Activated T-cell treated with anti-CD3 and anti-CD28 coated beads for 48 hours (primary cell): ENCODE data around the gene MUC13.

Experiments used
- DNase-seq: peaks from one replicate; pipeline ENCODE4 v3.0.0-alpha.2; 2020; ENCODE audit warnings: low read depth

MUC13 gene

DNA sequence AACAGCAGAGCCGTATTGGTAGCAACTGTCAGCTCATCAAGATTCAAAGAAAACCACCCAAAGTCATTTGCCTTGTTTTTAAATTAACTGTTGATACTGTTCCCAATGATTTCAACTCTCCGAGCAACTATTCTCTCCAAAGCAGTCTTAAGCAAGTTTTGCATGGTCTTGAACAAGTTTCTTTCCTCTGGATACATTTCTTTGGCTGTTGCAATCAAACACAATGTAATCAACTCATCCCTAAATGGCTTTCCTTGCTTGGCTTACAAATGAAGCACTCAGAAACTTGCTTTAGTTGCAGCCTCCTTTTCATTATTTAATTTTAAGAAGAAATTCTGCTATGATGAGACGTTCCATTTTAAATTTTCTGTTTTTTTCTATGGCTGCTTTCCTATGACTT lies 15.5 kb upstream of the MUC13 start:
- no peak for DNase-seq

DNA sequence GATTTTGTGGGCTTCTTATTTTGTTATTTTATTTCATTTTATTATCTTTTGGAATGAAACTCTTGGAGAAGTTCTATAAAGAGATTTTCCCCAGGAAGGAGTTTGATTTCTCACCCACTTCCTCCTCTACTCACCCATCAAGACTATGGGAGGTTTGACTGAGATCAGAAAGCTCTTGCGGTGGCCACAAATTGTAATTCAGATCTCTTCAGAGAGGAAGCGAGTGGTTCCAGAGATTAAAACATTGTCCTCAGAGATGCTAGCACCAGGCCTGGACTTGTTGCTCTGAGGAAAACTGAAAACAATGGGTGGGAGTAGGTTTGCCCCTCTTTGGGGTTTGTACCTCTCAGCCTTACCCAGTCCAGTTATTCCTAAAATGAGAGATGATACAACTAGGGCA lies 8.1 kb upstream of the MUC13 start:
- no peak for DNase-seq

DNA sequence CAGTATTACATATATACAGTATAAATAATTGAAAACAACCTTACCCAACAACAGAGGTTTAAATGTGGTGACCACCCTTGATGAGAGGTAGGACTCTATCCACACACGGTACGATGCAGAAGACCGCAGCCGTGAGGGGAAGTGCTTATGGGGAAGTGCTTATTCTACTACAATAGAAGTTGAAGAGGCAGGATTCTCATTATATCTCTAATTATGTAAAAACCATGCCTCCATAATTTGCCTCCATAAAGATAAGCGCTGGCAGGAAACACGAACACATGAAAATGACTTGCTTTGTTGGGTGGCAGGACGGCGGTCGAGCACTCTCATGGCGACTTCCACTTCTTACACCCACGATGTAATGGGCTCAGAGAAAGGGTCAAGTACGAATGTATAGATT lies 7.2 kb upstream of the MUC13 start:
- no peak for DNase-seq

DNA sequence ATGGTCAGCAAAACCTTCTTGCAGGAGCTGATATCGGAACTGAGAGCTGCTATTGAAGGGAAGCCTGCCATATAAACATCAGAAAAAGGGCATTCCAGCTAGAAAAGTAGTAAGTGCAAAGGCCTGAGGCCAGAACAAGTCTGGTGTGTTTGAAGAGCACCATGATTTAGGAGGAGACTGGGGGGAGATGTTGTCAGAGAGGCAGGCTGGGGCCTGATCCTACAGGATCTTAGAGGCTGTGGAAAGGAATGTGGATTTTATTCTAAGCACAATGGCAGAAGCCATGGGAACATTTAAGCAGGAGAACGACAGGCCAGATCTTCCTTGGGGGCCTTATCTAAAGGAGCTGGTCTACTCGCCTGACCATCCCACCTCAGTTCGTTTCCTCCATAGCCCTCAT lies 5.1 kb upstream of the MUC13 start:
- DNase-seq, result no peak

DNA sequence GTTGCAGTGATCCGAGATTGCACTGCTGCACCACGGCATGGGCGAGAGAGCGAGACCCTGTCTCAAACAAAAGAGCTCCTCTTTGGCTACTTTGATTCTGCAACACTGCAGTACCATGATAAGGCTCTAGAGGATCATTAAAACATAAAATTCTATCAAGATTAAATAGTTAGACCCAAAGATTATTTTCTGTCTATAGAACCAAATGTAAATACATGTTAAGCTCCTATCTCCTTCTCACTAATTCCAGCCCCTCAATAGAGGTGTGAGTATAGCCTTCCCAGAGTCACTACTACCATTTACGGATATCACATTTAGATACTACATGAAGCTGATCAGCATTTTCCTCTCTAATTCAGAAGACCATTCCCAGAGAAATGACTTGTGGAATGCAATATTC lies 4.3 kb upstream of the MUC13 start:
- DNase-seq, result no peak

DNA sequence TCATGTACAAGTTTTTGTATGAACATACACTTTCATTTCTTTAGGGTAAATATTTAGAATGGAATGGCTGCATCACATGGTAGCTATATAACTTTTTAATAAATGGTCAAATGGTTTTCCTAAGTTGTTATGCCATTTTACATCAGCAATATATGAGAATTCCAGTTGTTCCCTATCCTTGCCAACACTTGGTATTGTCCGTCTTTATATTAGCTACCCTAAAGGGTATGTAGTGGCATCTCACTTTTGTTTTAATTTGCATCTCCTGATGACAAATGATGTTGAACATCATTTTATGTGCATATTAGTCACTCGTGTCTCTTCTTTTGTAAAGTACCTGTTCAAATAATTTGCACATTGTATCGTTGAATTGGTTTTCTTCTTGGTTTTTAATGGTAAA lies 2.5 kb upstream of the MUC13 start:
- DNase-seq, result no peak

DNA sequence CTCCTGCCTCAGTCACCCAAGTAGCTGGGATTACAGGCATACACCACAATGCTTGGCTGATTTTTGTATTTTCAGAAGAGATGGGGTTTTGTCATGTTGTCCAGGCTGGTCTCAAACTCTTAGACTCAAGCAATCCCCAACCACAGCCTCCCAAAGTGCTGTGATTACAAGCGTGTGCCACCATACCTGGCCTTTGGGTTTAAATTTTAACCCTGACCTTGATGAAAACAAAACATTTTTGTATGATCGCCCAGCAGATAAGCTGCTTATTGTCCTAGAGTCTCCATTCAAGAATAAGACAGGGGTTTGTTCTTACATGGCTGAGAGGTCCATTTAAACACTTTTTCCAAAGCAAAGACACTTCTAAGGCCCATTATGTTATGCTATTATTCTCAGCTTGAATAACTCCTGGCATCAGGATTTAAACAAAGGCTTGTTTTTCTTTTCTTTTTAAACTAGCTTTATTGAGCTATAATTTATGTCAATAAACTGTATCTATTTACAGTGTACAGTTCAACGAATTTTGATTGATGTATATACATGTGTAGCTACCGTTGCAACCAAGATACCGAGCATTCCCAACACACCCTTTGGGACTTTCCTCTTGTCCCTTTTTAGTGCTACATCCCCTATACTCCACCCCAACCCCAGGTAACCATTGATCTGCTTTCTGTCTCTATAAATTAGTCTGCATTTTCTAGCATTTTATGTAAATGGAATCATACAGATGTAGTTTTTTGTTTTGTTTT lies 1.4 kb upstream of the MUC13 start:
- no peak for DNase-seq

DNA sequence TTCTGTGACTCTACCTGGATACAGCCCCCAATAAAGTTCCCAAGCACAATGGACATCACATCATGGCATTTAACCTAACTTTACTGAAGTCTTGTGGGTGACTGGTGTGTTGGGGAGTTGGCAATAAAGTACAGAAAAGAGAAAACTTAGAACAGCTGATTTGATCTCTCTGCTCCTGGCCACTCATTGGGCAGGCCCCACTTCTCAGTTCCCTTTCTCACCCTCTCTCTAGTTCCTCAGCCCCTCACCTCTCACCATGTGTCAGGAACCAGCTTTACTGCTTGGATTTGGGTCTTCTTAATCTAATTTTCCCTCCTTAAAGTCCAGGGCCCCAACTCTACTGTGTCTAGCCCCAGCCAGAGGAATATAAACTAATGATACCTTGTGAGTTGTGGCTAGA lies 713 bp upstream of the MUC13 start:
- no peak for DNase-seq

DNA sequence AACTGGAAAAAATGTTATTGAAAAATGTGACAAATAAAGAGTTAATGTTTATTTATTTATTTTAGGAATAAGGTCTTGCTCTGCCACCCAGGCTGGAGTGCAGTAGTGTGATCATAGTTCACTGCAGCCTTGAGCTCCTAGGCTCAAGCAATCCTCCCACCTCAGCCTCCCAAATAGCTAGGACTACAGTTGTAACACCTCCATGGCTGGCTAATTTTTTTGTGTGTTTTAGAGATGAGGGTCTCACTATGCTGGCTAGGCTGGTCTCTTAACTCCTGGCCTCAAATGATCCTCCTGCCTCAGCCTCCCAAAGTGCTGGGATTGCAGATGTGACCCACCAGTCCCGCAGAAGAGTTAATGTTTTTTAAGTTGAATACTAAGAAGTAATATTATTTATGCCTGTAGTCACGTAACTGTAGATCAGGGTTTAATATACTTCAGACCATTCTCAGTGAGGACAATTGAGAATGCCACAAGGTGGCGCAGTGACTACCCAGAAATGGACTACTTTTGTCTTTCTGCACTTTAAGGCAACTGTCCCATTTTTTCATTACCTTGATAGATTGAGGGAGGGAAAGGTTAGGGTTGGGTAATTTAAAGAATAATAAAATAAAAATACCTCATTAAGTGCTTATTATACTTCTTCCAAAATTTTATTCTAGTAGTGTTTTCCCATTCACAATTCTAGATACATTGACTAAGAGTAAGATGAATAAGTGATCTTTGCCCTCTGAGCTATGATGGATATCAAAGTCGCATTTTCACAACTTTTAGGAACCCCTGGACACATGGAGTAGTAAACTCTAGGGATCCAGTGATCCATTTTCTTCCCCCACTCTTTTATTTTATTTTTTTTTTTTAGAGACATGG lies 6.0 kb downstream of the MUC13 start:
- peak; percentile 31 for DNase-seq

DNA sequence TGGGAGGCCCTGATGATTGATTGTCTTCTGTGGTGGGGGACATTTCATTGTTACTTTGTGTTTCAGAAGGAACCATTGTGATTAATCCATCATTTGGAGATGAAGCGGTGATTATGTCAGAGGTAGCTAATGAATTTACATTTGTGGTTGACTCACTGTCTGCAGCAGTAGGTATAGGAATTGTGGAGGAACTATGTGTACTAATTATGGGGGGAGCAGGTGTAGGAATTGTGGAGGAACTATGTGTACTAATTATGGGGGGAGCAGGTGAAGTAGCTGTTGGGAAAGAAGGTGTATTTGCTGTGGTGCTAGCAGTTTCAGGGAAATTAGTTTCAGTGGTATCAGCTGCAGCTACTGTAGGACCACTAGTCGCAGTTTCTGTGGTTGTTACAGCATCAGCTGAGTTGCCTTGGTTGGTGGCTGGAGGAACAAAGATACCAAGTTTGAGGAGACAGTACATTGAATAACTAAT lies 6.9 kb downstream of the MUC13 start:
- DNase-seq, result no peak

DNA sequence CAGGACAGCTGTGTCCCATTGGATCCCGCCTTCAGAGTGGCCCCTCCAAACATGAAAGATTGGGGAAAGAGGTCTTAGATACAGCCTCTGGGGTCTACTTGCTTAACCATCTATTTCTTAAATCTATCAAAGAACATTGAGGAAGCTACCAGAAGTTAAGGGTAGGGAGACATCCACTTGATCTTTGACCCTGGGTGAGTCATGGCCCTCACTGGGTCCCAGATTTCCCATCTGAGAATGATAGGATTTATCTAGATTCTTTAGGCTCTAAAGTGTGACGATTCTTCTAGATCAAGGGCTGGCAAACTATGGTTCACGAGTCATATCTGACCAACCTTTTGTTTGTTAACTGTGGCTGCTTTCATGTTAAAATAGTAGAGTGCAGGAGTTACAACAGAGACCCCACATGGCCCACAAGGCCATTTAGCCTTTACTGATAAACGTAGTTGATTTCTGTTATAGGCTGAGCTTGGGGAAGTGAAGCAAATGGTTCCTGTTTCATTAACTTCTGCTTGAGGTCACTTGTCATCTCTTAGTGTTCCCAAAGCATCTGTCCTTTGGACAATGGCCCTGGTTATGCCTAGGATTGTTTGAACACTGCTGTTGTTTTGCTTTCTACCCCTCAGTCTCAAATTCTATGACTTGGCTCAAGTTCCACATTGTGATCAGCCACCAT lies 8.0 kb downstream of the MUC13 start:
- no peak for DNase-seq

DNA sequence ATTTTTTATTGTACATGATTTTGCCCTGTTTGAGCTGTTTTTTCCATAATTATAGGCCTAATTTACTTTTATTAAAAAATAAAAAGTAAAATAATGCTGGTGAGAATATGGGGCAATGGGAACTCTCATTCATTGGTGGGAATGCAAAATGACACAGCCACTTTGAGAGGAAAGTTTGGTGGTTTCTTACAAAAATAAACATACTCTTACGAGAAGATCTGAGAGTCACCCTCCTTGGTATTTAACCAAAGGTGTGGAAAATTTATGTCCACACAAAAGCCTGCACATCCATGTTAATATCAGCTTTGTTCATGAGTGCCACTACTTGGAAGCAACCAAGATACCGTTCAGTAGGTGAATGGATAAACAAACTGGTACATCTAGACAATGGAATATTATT lies 9.8 kb downstream of the MUC13 start:
- DNase-seq, result no peak

DNA sequence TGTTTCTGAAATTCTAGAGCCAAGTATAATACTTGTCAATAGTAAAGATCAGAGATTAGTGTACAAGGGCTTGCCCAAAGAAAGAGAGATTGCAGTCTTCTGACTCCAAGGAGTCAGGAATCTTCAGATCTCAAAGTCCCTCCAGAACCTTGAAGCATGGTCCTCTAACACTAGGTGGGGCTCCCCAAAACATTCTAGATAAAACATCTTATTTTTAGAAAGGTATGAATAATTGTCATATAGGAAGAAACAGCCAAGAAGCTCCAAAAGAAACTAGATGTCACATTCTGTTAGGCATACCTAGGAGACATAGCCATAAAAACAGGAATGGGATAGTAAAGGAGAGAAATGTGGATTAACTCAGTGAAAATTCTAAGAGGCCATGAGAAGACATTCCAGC lies 10.7 kb downstream of the MUC13 start:
- no peak for DNase-seq

DNA sequence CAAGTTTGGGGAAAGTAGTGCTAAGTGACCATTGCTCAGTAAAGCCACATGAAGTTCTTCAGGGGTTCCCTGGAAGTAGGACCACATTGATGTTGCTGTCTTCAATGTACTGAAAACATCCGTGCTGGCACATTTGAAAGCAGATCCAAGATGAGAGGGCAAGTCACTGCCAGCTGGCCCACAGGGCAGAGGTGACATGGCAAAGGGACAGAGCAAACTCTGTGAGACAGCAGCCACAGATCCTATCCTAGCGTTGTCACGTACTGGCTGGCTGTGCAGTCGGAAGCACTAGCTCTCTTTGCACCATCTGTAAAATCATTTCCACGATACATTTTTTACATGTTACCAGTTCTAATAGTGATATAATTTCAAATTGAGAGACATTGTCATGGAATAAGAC lies 13.8 kb downstream of the MUC13 start:
- no peak for DNase-seq

DNA sequence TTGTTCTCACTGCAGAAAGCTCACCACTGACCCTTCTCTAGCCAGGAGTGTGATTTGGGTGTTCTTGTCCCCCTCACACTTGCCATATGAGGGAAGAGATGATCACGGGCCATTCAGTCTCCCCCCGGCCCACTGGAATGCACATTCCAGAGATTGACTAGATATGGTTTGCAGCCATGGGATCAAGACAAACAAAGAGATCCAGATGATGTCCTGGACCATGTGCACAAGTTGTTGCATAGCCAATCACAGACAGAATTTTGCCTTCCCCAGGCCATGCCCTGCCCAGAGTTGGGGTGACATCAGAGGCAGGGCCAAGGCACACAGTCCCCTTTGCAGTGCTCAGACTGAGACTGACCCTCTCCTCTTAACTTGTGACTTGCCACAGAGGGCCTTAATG lies 14.8 kb downstream of the MUC13 start:
- DNase-seq, result no peak

DNA sequence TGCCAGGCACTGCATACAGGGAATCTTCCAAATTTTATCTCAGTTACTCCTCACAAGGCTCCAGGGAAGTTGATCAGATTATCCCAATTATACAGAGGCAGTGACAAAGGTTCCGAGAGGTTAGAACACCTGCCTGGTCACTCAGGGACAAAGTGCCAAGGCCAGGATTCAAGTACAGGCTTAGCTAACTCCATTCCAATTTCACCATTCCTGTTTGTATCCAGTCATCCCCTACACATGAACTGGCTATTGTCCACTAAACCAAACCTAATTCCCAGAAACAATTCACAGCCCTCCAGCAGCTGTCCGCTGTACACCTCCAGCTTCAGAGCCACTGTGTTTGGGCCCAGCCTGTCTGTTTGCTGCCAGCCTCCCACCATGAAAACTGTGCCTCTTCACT lies 16.0 kb downstream of the MUC13 start:
- DNase-seq, result no peak

DNA sequence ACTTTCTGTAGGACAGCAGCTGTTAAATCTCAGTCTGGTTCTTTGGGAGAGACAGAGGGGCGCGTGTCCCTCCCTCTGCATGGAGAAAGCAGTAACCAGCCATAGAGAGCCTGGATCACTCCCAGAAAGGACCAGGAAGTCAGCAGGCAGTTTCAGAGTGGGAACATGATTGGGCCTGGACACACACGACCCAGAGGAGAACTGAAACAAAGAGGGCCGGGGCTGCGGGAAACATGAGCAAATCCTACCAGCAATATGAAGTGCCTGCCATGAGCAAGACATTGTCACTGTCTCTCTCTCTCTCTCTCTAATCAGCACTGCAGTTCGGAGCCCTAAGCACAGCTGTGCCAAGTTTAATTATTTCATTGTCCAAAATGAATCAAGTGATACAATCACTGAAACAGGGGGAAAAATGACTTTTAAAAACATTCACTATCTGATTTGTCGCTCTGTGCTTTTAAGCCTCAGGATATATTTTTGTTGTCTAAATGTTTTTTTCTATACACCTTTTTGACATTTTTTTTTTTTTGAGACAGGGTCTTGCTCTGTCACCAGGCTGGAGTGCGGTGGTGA lies 17.6 kb downstream of the MUC13 start:
- no peak for DNase-seq

DNA sequence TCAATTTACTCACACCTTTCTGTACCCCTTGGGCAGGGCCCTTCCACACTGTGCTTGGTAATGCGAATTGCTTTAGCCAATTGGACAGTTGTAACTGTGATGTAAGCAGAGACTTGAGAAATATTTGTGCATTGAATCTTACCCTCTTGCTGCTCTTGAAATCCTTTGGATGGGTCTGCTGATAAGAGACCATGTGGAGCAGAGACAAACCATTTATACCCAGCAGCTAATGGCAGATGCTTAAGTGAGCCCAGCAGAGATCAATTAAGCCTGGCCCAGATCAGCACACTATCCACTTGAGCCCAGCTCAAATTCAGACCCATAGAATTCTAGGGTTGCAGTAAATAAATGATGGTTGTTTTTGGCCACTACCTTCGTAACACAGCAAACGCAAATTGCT lies 19.3 kb downstream of the MUC13 start:
- DNase-seq, result no peak

DNA sequence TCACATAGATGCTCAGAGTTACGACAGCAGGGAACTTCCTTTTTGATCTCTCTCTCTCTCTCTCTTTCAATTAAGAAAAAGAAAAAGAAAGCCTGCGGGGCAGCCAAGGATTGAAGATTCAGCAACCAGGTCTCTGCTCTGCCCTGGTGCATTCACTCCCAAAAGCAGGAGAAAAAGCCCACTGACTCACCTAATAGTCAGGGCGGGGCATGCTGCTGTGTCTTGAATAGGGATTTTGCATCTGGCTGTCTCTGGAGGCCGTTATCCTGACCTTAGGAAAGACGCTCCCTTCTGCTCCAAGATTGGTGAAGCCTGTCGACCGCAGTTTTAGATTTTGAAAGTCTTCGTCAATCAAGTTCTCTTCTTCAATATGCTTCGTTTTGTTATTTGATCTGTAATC lies 26.6 kb downstream of the MUC13 start:
- DNase-seq, result no peak

DNA sequence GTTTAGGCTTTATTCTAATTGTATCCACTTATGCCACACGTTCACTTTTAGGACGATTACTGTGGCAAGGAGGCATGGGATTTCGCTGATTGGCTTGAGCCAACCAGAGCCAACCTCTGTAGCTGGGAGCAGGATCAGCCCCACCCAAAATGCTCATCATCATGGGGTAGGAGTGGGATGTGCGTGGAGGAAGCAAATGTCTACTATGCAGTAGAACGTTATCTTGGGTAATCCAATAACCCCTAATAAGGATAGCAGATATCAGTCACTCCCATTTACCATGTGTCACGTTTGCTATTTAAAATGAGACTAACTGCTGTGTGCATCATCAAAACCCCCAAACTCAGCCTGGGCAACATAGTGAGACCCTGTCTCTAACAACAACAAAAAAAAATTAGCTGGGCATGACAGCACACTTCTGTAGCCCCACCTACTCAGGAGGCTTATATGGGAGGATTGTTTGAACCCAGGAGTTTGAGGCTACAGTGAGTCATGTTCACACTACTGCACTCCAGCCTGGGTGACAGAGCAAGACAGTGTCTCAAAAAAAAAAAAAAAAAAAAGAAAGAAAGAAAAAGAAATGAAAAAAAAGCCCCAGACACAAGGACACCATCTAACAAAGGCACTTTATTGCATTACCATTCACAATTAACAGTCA lies 29.6 kb downstream of the MUC13 start:
- no peak for DNase-seq

DNA sequence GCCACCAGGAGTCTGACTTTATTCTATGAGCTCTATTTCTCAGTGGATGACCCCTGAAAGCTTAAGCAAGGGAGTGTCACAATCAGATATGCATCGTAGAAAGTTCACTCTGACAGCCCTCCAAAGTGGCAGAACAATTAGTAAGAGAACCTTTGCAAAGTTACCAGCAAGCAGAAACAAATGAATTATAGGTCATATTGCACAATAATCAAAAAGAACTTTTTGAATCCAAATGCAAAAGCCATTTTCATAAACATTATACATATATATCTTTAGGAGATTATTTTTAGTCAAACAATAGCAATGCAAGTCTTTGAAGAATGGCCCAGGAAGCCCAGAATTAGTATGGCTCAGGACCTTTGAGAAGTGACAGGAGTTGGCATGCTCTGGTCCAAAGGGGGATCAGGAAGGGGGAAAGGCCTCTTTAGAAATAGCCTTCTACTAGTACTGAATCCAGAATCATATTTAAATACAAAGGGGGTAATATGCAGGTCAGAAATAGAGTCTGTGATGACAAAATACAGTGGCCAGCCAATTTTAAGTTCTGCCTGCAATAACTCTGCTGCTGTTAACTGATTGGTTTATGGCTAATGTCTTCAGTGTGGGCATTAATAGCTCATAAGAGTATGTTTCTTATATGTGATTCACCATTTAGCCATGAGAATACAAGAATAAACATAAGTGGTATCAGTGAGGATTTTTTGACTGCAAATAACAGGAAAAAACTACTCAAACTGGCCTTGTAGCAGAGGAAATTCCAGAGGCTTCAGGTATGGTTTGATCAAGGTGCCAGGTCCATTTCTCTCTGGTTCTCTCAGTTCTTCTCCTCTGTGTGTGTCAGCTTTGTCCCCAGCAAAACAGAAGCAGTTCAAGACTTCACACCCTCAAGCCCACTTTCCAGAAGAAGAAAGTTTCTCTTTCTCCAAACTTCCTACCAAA lies 30.4 kb downstream of the MUC13 start:
- DNase-seq, result no peak
